GM21717 (cell line): ENCODE measurements around the gene EFNA1.
"Not testable (repeated sequence)": the region's sequence is repeated elsewhere in the genome, so short reads cannot be mapped to it uniquely, and the experiment has no call there.

Source experiments
- ATAC-seq: cut with Tn5 transposase; IDR thresholded peaks from one replicate; pipeline ENCODE4 v1.9.1; 2021; ENCODE audit warnings: mild to moderate bottlenecking, moderate library complexity; ENCODE audit not compliant: unreplicated experiment

EFNA1 gene

GRCh38 chr1:155092131-155092530, 35.5 kb upstream of the EFNA1 start:
- no peak for ATAC-seq

- no peak for ATAC-seq
Observed at GRCh38 chr1:155092641-155093040, 35.0 kb upstream of the EFNA1 start.

- no peak for ATAC-seq
Observed at GRCh38 chr1:155093911-155094621, 33.6 kb upstream of the EFNA1 start.

- no peak for ATAC-seq
Observed at GRCh38 chr1:155094622-155094948, 33.1 kb upstream of the EFNA1 start.

GRCh38 chr1:155099331-155099730, 28.3 kb upstream of the EFNA1 start:
- no peak for ATAC-seq

GRCh38 chr1:155103325-155103724, 24.4 kb upstream of the EFNA1 start:
- no peak for ATAC-seq

- ATAC-seq, result no peak
Observed at GRCh38 chr1:155104605-155105534, 22.8 kb upstream of the EFNA1 start.

- ATAC-seq, result no peak
Observed at GRCh38 chr1:155105604-155106011, 22.1 kb upstream of the EFNA1 start.

GRCh38 chr1:155106862-155107261, 20.8 kb upstream of the EFNA1 start:
- ATAC-seq, result no peak

GRCh38 chr1:155107309-155108264, 20.1 kb upstream of the EFNA1 start:
- no peak for ATAC-seq

- no peak for ATAC-seq
Observed at GRCh38 chr1:155108296-155108695, 19.4 kb upstream of the EFNA1 start.

GRCh38 chr1:155110381-155110780, 17.3 kb upstream of the EFNA1 start:
- no peak for ATAC-seq

- ATAC-seq, result no peak
Observed at GRCh38 chr1:155110826-155111225, 16.9 kb upstream of the EFNA1 start.

- no peak for ATAC-seq
Observed at GRCh38 chr1:155113450-155113980, 14.2 kb upstream of the EFNA1 start.

GRCh38 chr1:155116113-155116764, 11.4 kb upstream of the EFNA1 start:
- ATAC-seq, result no peak

GRCh38 chr1:155117610-155118009, 10.1 kb upstream of the EFNA1 start:
- ATAC-seq, result no peak

- ATAC-seq, result not testable (repeated sequence)
Observed at GRCh38 chr1:155118090-155118489, 9.6 kb upstream of the EFNA1 start.

GRCh38 chr1:155120253-155120652, 7.4 kb upstream of the EFNA1 start:
- ATAC-seq, result no peak

GRCh38 chr1:155121249-155121648, 6.4 kb upstream of the EFNA1 start:
- ATAC-seq, result no peak

GRCh38 chr1:155122308-155122707, 5.4 kb upstream of the EFNA1 start:
- ATAC-seq, result no peak
